GM23338 (cell line): ENCODE data around the gene IQCM. TPM values are rescaled to one million over a fixed set of nuclear protein-coding genes. Genes with fewer than 3 reads are reported as not detected.

ENCODE experiments used
- ATAC-seq: fragments of 200-7000 bp; cut with Tn5 transposase; 3 replicates; pipeline ENCODE4 v1.9.1; 2020
- DNase-seq: peaks from one replicate; pipeline ENCODE4 v3.0.0-alpha.2; 2015; ENCODE audit warnings: low spot score
- H2AFZ ChIP-seq: fragments of 200-600 bp; sonication (generic); 2 replicates; pipeline ENCODE4 v1.8.0; 2016; ENCODE audit warnings: antibody characterized with exemption, mild to moderate bottlenecking, moderate library complexity
- H3F3A ChIP-seq: fragments of 200-600 bp; sonication (generic); replicated peaks from 2 replicates; pipeline ENCODE4 v1.8.0; 2017; ENCODE audit warnings: antibody characterized with exemption, mixed run types, low read depth
- H3K27ac ChIP-seq: fragments of 200-600 bp; sonication (generic); 2 replicates; pipeline ENCODE4 v1.6.1; 2016; ENCODE audit warnings: low read depth
- H3K27me3 ChIP-seq: fragments of 200-600 bp; sonication (generic); 2 replicates; pipeline ENCODE4 v1.8.0; 2016; ENCODE audit warnings: mild to moderate bottlenecking, mixed run types, moderate library complexity; ENCODE audit not compliant: insufficient read depth
- H3K36me3 ChIP-seq: fragments of 200-600 bp; sonication (generic); 2 replicates; pipeline ENCODE4 v1.8.0; 2016; ENCODE audit warnings: mild to moderate bottlenecking; ENCODE audit not compliant: insufficient read depth
- H3K4me1 ChIP-seq: fragments of 200-600 bp; sonication (generic); 2 replicates; pipeline ENCODE4 v1.8.0; 2016; ENCODE audit warnings: mild to moderate bottlenecking, moderate library complexity; ENCODE audit not compliant: insufficient read depth
- H3K4me2 ChIP-seq: fragments of 200-600 bp; sonication (generic); 2 replicates; pipeline ENCODE4 v1.7.1; 2017; ENCODE audit warnings: mixed run types
- H3K4me3 ChIP-seq: fragments of 200-600 bp; sonication (generic); 2 replicates; pipeline ENCODE4 v1.6.1; 2016; ENCODE audit warnings: mixed run types
- H3K79me2 ChIP-seq: fragments of 200-600 bp; sonication (generic); replicated peaks from 2 replicates; pipeline ENCODE4 v1.8.0; 2017; ENCODE audit warnings: mild to moderate bottlenecking; ENCODE audit not compliant: insufficient read depth
- H3K9me2 ChIP-seq: fragments of 200-600 bp; sonication (generic); 2 replicates; pipeline ENCODE4 v1.8.0; 2017; ENCODE audit not compliant: insufficient read depth
- H4K20me1 ChIP-seq: fragments of 200-600 bp; sonication (generic); replicated peaks from 2 replicates; pipeline ENCODE4 v1.8.0; 2017; ENCODE audit warnings: mild to moderate bottlenecking; ENCODE audit not compliant: insufficient read depth
- H3K27ac Mint-ChIP-seq: 2 replicates; pipeline ENCODE4 v1.8.0; 2020; ENCODE audit warnings: inconsistent platforms, mild to moderate bottlenecking, moderate library complexity, mixed read lengths
- H3K27me3 Mint-ChIP-seq: 3 replicates; pipeline ENCODE4 v1.8.0; 2022; ENCODE audit warnings: low read depth, mild to moderate bottlenecking, moderate library complexity, mixed read lengths, inconsistent platforms; ENCODE audit not compliant: insufficient read depth, poor library complexity
- H3K36me3 Mint-ChIP-seq: 3 replicates; pipeline ENCODE4 v1.8.0; 2021; ENCODE audit warnings: low read depth, mild to moderate bottlenecking, inconsistent platforms, moderate library complexity, mixed read lengths
- H3K4me1 Mint-ChIP-seq: 3 replicates; pipeline ENCODE4 v1.8.0; 2020; ENCODE audit warnings: mild to moderate bottlenecking, inconsistent platforms, mixed read lengths
- H3K4me3 Mint-ChIP-seq: 3 replicates; pipeline ENCODE4 v1.8.0; 2021; ENCODE audit warnings: moderate library complexity, mild to moderate bottlenecking, inconsistent platforms, mixed read lengths
- H3K9me3 Mint-ChIP-seq: 3 replicates; pipeline ENCODE4 v1.8.0; 2020; ENCODE audit warnings: moderate library complexity, mild to moderate bottlenecking, inconsistent platforms, mixed read lengths
- CREB1 ChIP-seq: fragments of 250-450 bp; sonication (Bioruptor Pico); IDR thresholded peaks from 2 replicates; pipeline ENCODE4 v1.5.0; 2020; ENCODE audit warnings: low read depth, mild to moderate bottlenecking, moderate library complexity
- CTCF ChIP-seq, 2 experiments: fragments of 200-600 bp in 1 of 2; sonication (generic) in 1 of 2; conservative IDR thresholded peaks; 2 replicates each; pipeline versions ENCODE4 v1.5.1 to v1.6.1; 2016 to 2017; ENCODE audit warnings: antibody characterized with exemption in 2 of 2, low read depth in 2 of 2, mild to moderate bottlenecking in 2 of 2, moderate library complexity in 1 of 2
- EZH2 ChIP-seq: fragments of 200-600 bp; sonication (generic); IDR thresholded peaks from one replicate; pipeline ENCODE4 v1.8.0; 2017; ENCODE audit warnings: antibody characterized with exemption, mild to moderate bottlenecking, low read depth; ENCODE audit not compliant: unreplicated experiment
- EZH2phosphoT487 ChIP-seq: fragments of 200-600 bp; sonication (generic); IDR thresholded peaks from one replicate; pipeline ENCODE4 v1.8.1; 2018; ENCODE audit warnings: antibody characterized with exemption; ENCODE audit not compliant: unreplicated experiment
- JUNB ChIP-seq: IDR thresholded peaks from one replicate; pipeline ENCODE4 v1.6.1; 2016; ENCODE audit warnings: antibody characterized with exemption; ENCODE audit not compliant: unreplicated experiment
- NANOG ChIP-seq: IDR thresholded peaks from 2 replicates; pipeline ENCODE4 v1.6.1; 2016; ENCODE audit warnings: antibody characterized with exemption, borderline replicate concordance
- POLR2AphosphoS5 ChIP-seq: IDR thresholded peaks from 2 replicates; pipeline ENCODE4 v1.6.1; 2016; ENCODE audit warnings: antibody characterized with exemption, low read depth
- STAT1 ChIP-seq: IDR thresholded peaks from one replicate; pipeline ENCODE4 v1.6.1; 2016; ENCODE audit warnings: antibody characterized with exemption; ENCODE audit not compliant: unreplicated experiment
- ZNF114 ChIP-seq: fragments of 250-450 bp; sonication (Bioruptor Pico); IDR thresholded peaks from 2 replicates; pipeline ENCODE4 v1.5.0; 2020; ENCODE audit warnings: mild to moderate bottlenecking, moderate library complexity
- ZNF331 ChIP-seq: fragments of 250-450 bp; sonication (Bioruptor Pico); IDR thresholded peaks from 2 replicates; pipeline ENCODE4 v1.5.0; 2020; ENCODE audit warnings: low read depth, mild to moderate bottlenecking, moderate library complexity
- polyA plus RNA-seq: library from polyadenylated mRNA; unstranded; fragments of >200 nt; fragmentation: Nextera tagmentation; extraction: Ambion mirVana; gene quantifications from 2 replicates; pipeline ENCODE4 v1.2.1, GENCODE V29; 2016
- total RNA-seq: library from RNA; depleted of rRNA; stranded (reverse); fragments of >200 nt; shearing (Covaris generic); gene quantifications from 2 replicates; pipeline ENCODE4 v1.2.3, GENCODE V29; 2014
- TF ChIP-seq, protein P1 (sequence below): IDR thresholded peaks from 2 replicates; pipeline ENCODE4 v1.6.1; 2016; ENCODE audit warnings: antibody characterized with exemption
- TF ChIP-seq, protein P2 (sequence below): fragments of 250-450 bp; sonication (Bioruptor Pico); IDR thresholded peaks from 2 replicates; pipeline ENCODE4 v1.5.0; 2020; ENCODE audit warnings: mild to moderate bottlenecking, moderate library complexity

The IQCM gene
- total and polyA plus RNA-seq, 2 experiments from 2014 or later = not detected

DNA sequence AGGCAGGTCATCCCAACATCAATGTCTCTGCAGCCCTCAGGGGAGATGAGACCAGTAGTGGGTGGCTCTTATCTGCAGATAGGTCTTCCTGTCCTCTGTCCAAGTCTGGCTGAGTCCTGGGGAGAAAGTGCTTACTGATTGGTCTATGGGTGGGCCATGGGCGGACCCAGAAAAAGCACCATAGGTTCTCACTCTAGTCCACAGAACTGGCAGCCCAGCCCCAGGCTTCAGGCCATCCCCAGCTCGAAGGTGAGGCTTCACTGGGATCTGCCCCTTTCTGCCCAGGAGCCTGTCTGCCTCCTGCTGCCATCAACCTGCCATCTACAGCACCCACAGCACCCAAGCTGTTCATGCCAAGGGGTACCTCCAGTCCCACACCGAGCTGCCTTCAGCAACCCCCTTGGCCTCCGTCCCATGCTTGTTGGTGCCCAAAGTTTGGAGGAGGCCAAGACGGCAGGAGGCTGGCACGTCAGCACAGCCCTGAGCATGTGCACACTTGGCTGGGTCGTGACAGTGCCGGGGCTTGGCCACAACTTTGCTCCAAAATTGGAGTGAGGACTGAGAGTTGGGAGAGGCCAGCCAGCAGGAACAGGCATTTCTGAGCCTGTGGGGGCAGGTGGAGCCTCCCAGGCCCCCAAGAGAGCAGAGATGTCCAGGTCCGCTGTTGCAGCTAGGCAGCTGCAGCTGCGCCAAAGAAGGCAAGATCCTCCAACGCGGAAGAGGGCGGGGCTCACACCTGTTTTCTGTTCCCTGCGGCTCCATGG lies 99.6 kb downstream of the IQCM start (continued):
- TF ChIP-seq CREB1 (CRISPR knock-in tag) = no peak
- no peak for TF ChIP-seq JUNB
- TF ChIP-seq ZNF331 (CRISPR knock-in tag) = no peak
- no peak for TF ChIP-seq ZNF114

DNA sequence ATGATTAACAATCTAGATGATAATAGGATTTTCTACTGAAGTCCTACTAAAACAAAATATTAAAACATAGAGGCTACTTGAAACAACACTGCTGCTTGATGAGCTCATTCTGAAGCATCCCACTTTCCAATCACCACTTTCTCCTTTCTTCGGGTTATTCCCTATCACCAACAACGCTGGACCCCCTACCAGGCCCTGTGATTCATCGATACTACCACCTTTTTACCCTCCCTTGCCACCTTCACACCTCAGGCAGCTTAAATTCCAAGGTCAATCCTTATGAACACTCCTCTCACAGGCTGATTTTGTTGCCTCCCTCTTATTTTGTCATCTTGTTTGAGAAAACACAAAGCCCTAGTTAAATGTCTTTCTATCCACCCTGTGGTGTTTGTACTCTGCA lies 102.6 kb downstream of the IQCM start:
- Mint-ChIP-seq H3K36me3 (peaks cover 9% of the 10 kb centered on the region), H3K4me1 (peaks cover 6% of the 10 kb centered on the region), H3K9me3 (peaks cover 22% of the 10 kb centered on the region), H3K27ac (no peak overlapping the region), H3K27me3 (no peaks in the 10 kb centered on the region), H3K4me3 (no peak overlapping the region)
- no peaks in the 10 kb centered on the region for H3K79me2 ChIP-seq
- no peaks in the 10 kb centered on the region for H3K27me3 ChIP-seq
- H3K4me3 ChIP-seq = no peak overlapping the region
- no peaks in the 10 kb centered on the region for H3K4me1 ChIP-seq
- no peak overlapping the region for H3K4me2 ChIP-seq
- H3F3A ChIP-seq = no peaks in the 10 kb centered on the region
- ATAC-seq (no peak), DNase-seq (peak; percentile 7)
- H2AFZ ChIP-seq = no peak overlapping the region
- no peak overlapping the region for H3K27ac ChIP-seq
- no peaks in the 10 kb centered on the region; the same call in 1 of the 2 replicates for H3K9me2 ChIP-seq
- H3K36me3 ChIP-seq = no peaks in the 10 kb centered on the region
- no peaks in the 10 kb centered on the region for H4K20me1 ChIP-seq
- TF ChIP-seq ZNF114 (no peak), ZNF331 (CRISPR knock-in tag) (no peak), JUNB (no peak), EZH2 (no peak), EZH2phosphoT487 (no peak), CREB1 (CRISPR knock-in tag) (no peak), NANOG (no peak), STAT1 (no peak), POLR2AphosphoS5 (no peak), CTCF (conservative IDR thresholded peaks at IDR 0.05; ENCODE audit: low read depth in 2 of 2) (no peak)
- TF ChIP-seq, protein P1, sequence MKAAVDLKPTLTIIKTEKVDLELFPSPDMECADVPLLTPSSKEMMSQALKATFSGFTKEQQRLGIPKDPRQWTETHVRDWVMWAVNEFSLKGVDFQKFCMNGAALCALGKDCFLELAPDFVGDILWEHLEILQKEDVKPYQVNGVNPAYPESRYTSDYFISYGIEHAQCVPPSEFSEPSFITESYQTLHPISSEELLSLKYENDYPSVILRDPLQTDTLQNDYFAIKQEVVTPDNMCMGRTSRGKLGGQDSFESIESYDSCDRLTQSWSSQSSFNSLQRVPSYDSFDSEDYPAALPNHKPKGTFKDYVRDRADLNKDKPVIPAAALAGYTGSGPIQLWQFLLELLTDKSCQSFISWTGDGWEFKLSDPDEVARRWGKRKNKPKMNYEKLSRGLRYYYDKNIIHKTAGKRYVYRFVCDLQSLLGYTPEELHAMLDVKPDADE = no peak
- TF ChIP-seq, protein P2, sequence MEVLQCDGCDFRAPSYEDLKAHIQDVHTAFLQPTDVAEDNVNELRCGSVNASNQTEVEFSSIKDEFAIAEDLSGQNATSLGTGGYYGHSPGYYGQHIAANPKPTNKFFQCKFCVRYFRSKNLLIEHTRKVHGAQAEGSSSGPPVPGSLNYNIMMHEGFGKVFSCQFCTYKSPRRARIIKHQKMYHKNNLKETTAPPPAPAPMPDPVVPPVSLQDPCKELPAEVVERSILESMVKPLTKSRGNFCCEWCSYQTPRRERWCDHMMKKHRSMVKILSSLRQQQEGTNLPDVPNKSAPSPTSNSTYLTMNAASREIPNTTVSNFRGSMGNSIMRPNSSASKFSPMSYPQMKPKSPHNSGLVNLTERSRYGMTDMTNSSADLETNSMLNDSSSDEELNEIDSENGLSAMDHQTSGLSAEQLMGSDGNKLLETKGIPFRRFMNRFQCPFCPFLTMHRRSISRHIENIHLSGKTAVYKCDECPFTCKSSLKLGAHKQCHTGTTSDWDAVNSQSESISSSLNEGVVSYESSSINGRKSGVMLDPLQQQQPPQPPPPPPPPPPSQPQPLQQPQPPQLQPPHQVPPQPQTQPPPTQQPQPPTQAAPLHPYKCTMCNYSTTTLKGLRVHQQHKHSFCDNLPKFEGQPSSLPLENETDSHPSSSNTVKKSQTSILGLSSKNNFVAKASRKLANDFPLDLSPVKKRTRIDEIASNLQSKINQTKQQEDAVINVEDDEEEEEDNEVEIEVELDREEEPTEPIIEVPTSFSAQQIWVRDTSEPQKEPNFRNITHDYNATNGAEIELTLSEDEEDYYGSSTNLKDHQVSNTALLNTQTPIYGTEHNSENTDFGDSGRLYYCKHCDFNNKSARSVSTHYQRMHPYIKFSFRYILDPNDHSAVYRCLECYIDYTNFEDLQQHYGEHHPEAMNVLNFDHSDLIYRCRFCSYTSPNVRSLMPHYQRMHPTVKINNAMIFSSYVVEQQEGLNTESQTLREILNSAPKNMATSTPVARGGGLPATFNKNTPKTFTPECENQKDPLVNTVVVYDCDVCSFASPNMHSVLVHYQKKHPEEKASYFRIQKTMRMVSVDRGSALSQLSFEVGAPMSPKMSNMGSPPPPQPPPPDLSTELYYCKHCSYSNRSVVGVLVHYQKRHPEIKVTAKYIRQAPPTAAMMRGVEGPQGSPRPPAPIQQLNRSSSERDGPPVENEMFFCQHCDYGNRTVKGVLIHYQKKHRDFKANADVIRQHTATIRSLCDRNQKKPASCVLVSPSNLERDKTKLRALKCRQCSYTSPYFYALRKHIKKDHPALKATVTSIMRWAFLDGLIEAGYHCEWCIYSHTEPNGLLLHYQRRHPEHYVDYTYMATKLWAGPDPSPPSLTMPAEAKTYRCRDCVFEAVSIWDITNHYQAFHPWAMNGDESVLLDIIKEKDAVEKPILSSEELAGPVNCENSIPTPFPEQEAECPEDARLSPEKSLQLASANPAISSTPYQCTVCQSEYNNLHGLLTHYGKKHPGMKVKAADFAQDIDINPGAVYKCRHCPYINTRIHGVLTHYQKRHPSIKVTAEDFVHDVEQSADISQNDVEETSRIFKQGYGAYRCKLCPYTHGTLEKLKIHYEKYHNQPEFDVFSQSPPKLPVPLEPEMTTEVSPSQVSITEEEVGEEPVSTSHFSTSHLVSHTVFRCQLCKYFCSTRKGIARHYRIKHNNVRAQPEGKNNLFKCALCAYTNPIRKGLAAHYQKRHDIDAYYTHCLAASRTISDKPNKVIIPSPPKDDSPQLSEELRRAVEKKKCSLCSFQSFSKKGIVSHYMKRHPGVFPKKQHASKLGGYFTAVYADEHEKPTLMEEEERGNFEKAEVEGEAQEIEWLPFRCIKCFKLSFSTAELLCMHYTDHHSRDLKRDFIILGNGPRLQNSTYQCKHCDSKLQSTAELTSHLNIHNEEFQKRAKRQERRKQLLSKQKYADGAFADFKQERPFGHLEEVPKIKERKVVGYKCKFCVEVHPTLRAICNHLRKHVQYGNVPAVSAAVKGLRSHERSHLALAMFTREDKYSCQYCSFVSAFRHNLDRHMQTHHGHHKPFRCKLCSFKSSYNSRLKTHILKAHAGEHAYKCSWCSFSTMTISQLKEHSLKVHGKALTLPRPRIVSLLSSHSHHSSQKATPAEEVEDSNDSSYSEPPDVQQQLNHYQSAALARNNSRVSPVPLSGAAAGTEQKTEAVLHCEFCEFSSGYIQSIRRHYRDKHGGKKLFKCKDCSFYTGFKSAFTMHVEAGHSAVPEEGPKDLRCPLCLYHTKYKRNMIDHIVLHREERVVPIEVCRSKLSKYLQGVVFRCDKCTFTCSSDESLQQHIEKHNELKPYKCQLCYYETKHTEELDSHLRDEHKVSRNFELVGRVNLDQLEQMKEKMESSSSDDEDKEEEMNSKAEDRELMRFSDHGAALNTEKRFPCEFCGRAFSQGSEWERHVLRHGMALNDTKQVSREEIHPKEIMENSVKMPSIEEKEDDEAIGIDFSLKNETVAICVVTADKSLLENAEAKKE = no peak
